GM11168 (cell line): ENCODE results near the gene VWC2L.

ENCODE experiments used
- in situ Hi-C: fragments of 300-500 bp; cut with MboI; formaldehyde crosslinking; loops from one replicate; pipeline ENCODE4 v1.12.0; 2022; ENCODE audit warnings: low sequenced_read_pairs; ENCODE audit not compliant: unreplicated experiment

Gene VWC2L

DNA sequence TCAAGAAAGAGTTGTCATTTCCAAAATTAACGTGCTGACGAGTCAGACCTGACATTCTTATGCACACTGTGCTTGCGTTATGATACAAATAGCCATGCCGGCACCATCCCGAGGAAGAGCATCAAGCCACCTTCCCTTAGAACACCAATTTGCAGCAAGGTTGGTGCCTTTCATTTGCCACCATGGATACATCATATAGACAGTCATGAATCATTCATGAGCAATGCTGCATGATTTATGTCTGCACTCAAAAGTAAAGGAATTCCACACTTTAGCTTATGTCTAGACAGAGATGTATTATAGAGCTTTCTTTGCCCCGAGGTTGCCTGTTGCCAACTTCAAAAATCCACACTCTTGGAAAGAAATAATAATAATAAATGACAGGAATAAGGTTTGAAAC lies 166.9 kb downstream of the VWC2L start:
- in situ Hi-C loops = no loop called here

DNA sequence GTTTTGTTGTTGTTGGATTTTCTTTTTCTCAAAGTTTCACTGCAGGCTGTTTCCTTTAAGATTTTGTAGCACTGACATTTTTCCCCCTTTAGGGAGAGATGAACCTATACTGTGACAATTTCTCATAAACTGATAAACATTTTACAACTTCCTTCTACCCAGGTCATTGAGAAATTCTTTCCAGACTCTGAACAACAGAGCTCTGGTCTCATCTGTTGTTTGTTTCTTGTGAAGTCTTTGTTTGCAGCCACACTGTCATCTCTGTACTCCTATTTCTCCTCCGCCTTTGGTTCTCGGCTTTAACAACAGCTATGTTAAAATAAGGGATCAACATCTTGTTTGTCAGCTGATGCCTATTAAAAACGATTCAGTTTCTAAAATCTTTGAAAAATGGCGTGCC lies 167.6 kb downstream of the VWC2L start:
- in situ Hi-C loops = no loop called here

- in situ Hi-C loops = no loop called here
These were observed 168.2 kb downstream of the VWC2L start for GRCh38 chr2:214579035-214579434.

DNA sequence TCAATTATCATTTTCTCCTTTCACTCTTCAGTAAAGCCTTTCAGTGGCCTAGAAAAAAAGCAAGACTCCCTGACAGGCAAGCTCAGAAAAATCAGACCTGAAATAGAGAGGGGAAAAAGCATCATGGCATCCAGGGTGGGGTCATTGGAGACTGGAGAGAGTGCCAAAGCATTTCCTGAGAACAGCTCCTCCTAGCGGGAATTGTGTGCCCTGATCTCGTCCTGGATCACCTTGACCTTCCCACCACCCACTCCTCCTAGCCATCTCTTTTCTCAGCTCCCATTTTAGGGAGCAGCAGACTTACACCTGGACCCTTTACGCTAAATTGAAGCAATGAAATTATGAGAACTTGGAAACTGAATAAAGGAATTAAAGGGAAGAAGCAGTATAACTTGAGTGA lies 176.6 kb downstream of the VWC2L start:
- in situ Hi-C loops = no loop called here

GRCh38 chr2:214591366-214591765 lies 180.5 kb downstream of the VWC2L start:
- in situ Hi-C loops = no loop called here

- in situ Hi-C loops = no loop called here
These were observed 181.2 kb downstream of the VWC2L start for GRCh38 chr2:214592011-214592410.

DNA sequence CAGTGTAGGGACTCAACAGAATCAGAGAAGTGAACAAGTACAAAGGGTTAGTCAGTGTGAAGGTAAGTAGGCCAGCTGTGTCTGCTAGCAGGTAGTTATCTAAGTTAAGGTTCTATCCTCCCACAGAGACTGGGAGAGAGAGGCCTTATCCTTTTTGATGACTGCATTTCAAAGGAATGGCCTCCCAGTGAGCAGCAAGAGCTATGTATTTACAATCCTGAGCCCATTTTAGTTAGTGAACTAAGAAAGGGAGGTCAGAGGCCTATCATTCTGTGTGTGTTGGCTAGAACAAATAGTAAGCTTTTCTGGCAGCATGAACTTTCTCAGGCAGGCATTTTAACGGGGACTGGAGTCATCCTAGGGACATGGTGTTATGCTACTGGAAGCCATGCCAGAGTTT lies 182.9 kb downstream of the VWC2L start:
- in situ Hi-C loops = no loop called here

- in situ Hi-C loops = no loop called here
These were observed 191.2 kb downstream of the VWC2L start for GRCh38 chr2:214601852-214602633.

DNA sequence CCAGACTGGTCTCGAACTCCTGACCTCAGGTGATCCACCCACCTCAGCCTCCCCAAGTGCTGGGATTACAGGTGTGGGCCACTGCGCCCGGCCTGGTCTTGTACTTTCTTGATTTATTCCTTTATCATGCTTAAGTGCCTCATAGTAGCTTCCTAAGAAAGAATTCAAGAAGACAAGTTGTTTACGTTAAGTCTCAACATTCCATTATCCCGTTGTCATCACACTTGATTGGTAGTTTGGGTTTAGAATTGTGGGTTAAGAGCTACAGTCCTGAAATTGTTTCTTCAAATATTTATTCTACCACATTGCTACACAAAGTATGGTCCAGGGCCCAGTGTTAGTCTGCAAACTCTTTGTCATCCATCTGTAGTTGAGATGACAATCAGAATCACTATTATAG lies 194.0 kb downstream of the VWC2L start:
- in situ Hi-C loops = no loop called here

- in situ Hi-C loops = no loop called here
These were observed 196.2 kb downstream of the VWC2L start for GRCh38 chr2:214607051-214607450.

DNA sequence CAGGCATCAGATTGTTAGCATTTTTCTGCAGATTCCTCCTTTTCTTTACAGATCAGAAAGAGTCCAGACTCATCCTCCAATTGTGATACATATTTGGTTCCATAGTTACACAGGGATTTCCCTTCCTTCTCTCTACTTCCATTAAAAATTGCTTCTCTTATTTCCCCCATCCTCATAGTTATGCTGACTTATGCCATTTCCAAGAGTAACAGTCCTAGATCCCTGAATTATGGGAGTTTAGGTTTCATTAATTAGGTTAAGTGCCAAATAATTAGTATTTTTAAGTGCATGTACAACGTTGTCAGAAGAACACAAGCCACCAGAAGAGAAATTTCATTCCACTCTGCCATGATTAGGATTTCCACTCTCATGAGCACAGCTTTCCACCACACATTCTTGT lies 200.2 kb downstream of the VWC2L start:
- in situ Hi-C loops = no loop called here

DNA sequence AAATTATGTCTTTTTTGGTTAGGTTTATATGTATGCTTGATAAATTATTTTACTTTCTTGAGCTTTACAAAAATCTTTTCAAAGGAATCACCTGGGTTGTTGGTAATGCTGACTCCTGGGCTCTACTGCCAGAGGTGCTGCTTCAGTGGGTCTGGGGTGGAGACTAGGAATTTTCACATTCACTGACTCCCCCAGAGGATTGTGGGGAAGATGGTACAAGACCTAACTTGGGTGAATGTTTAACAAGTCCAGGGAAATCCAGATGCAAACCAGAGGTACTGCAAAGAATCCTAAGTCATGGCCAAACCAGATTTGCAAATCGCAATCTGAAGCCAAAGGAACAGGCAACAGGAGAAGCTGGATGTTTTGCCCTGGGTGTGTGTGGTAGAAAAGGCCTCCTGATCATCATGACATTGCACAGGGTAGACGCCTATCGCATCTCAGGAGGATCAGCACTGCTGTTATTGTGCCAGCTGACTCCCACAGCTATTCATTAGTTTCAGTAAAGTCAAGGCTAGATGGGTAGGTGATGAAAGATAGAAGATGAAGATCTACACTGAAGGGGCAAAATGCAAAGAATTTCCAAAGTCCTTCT lies 213.4 kb downstream of the VWC2L start:
- in situ Hi-C loops = no loop called here

- in situ Hi-C loops = no loop called here
These were observed 217.2 kb downstream of the VWC2L start for GRCh38 chr2:214628091-214628490.
